NCI-H2196 (cell line): Measurements from ENCODE around the gene GALNT9.

Source experiments
- DNase-seq: peaks from one replicate; lab custom pipeline; 2025; ENCODE audit not compliant: unreplicated experiment; lab: John Stamatoyannopoulos, UW

Gene GALNT9

DNA sequence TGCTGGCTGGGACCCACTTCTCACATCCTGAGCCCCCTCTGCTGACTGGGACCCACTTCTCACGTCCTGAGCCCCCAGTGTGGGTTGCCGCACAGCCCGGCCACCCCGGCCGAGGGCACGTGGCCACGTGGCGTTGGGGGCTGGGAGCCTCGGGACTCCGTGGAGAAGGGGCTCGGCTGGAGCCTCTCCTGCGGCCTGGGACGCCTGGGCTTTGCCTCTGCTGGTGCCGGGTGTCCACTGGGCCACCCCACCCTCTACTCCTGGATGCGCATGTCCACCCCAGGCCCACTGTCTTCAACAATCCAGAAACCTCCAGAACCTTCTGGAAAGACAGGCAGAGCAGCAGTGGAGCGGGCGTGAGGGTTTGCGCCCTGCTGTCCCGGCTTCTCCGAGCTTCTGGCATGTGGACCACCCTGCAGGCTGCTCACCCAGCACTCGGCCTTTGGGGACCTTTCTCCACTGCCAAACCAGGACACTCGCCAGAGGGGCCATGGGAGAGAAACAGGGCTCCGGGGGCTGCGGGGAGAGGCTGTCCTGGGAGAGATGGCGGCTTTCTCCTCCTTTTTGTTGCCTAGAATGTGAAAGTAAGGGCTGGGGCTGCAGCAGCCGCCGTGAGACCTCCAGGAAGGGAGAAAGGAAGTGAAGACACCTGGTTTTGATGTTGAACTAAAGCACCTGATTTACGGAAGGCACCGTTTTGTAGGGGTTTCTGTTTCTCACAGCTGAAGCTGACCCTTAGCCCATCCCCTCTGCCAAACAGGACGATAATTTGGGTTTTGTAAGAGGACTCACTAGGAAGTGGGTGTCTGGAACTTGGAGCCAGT is 155.2 kb downstream of the GALNT9 start:
- no peak for DNase-seq

DNA sequence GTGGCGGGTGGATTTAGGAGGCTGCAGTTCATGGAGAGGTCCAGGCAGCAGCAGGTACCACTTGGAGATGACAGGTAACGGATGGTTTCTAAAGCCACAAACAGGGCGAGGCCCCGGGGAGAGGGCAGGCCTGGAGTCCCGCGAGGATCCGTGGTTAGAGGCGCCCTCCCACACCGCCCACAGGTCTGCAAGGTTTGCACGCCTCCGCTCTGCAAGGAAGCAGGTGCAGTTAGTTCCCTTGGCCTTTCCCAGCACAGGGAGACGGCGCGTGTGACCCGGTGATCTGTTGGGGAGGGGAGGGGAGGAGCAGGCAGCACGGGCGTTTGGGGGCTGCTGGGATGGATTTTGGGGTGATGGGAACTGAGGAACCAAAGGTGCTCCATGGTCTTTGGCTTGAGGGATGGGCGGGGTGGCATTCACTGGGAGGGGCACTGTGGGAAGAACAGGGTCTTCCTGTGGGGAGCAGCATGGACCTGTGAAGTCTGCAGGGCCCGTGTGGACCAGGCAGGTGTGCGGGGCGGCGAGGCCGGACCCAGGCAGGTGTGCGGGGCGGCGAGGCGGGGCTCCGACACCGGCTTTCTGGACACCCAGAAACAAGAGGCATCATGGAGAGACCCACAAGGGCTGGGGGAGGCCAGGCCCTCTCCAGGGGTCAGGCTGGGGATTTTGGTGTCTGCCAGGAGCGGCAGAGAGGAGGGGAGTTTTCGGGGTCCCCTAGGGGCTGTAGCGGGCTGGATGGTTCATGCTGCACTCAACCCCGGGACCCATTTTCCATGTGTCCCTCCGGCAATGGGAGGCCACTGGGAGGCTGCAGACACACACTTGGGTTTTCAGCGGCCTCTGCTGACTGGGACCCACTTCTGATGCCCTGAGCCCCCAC is 156.0 kb downstream of the GALNT9 start:
- DNase-seq, result no peak

GRCh38 chr12:132172619-132173018 is 156.8 kb downstream of the GALNT9 start:
- no peak for DNase-seq

DNA sequence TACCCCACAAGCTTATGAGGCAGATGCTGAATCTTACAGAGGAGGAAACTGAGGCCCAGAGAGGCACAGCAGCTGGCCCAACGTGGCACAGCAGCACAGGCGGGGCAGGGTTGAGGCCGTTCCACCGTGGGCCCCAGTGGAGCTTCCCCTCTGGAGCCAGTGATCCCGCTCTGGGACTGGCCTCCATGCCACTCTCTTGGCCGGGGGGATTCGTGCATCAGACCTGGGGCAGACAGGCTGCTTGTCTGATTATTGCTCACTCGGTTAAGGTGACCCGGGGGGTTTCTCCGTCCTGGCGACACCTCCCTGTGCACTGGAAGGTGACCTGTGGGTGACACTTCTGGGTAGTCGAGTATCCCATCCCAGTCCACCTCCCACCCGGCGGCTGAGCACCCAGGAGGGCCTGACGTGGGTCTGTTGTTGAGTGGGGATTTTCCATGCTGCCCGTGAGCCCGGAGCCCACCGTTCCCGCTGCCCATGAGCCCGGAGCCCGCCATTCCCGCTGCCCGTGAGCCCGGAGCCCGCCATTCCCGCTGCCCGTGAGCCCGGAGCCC is 157.3 kb downstream of the GALNT9 start:
- DNase-seq, result no peak

GRCh38 chr12:132171293-132171967 is 158.0 kb downstream of the GALNT9 start:
- DNase-seq, result no peak

DNA sequence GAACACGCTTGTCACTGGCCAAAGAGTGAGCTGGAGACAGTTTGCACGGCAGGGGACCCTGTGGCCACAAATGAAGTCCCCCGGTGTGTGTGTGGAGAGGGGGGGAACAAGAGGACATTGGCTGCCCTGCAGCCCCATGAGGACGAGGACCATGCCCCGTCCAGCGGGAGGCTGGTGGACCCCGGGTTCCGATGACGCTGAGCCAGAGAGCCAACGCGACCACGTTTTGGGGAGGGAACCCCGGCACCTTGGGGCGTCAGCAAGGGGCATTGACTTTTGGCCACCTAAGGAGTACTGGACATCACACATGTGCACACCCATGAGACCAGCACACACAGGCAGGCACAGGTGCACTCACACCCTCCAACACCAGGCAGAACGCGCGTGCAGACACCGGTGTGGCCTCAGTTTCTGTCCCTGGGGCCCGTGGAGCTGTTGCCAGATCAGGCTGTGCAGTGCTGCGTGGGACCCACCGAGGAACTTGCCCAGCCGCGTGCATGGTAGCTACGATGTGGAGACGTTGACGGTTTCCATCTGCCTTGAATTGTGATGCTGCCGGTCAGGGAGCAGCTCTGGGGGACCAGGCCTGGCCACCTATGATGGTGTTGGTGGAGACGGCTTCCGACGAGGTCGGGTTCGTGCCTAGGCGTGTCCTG is 158.6 kb downstream of the GALNT9 start:
- DNase-seq, result no peak

GRCh38 chr12:132170094-132170636 is 159.2 kb downstream of the GALNT9 start:
- peak; percentile 77 for DNase-seq

GRCh38 chr12:132169376-132169775 is 160.0 kb downstream of the GALNT9 start:
- DNase-seq, result peak; percentile 62

DNA sequence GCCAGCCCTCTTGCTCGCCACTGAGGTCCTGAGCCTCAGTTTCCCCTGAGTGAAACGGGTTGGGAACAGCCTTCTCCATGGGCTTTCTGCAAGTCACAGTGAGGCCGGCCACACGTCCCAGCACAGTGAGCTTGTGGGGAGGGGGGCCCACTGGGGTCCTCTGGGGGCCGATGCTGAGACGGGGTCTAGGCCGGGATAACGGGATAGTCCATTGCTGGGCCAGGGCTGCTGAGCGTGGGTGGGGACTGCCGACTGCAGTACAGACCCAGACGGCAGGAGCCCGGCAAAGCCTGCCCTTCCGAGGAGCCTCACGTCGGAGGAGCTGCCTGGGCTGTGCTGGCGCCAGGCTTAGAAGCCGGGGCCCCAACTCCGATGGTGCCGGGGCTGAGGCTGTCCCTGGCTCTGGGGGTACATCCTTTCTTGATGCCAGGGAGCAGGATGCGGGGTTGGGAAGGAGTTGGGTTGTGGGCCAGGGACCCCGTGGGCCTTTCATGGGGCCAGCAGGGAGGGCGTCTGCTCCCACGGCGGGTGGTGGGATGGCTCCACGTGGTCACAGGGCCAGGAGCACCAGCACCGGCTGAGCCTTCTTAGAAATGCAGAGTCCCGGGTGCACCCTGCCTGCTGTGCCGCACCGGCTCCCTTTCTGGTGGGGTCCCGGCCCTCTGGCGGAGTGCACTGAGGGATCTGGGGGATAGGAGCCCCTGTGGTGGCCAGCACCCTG is 160.9 kb downstream of the GALNT9 start:
- no peak for DNase-seq

DNA sequence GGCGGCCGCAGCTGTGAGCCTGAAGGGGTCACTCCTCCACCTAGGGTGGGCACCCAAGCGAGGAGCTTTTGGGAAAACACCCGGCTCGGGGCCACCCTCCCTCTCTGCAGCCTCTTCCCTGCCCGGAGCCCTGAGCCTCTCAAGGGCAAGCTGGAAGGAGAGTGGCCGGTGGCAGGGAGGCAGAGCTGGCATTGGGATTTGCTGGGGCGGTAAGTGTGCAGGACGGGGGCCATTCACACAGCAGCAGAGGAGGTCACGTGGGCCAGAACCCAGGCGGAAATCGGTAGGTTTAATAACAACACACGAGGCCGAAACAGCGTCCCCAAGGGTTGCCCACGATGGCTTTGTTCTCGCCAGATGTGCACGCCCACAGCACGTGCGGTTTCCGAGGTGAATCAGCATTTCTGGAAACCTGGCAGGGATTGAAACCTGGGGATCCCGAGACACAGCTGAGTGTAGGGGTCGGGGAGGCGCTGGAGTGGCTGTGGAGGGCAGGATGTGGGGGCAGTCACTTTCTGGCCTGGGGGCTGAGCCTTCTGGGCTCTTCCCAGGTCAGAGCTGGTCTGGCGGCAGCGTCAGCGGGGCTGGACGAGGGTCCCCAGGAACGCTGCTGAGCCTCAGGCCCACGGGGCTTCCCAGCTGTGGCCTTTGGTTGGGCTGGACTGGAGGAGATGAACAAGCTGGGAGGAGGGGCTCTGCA is 161.6 kb downstream of the GALNT9 start:
- DNase-seq, result no peak

DNA sequence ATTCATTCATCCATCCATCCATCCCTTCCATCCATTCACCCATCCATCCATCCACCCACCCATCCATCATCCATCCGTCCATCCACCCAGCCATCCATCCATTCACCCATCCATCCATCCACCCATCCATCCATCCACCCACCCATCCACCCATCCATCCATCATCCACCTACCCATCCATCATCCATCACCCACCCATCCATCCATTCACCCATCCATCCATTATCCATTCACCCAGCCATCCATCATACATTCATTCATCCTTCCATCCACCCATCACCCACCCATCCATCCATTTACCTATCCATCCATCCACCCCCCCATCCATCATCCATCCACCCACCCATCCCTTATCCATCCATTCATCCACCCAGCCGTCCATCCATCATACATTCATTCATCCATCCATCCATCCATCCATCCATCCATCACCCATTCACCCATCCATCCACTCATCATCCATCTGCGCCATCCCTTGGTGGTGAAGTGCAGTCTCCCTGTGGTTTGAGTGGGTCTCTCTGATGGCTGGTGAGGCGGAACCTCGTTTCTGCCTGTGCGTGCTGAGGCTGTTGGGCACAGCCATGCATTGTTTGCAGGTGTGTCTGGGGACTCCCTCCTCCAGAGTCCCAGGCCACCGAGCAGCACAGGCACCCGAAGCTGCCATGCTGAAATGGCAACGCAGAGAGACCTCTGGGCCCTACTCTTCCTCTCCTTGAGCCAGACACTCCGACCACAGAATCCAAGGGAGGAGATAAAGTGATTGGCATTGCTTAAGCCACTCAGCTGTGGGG is 162.4 kb downstream of the GALNT9 start:
- no peak for DNase-seq

DNA sequence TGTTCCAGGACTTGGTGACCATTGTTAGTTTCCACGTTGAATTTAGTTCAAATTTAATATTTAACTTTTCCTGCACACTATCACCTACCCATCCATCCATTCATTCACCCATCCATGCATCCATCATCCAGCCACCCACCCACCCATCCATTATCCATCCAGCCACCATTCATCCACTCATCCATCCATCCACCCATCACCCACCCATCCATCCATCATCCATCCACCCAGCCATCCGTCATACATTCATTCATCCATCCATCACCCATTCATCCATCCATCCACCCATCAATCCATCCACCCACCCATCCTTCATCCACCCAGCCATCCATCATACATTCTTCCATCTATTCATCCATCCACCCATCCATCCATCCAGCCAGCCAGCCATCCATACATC is 163.3 kb downstream of the GALNT9 start:
- no peak for DNase-seq

DNA sequence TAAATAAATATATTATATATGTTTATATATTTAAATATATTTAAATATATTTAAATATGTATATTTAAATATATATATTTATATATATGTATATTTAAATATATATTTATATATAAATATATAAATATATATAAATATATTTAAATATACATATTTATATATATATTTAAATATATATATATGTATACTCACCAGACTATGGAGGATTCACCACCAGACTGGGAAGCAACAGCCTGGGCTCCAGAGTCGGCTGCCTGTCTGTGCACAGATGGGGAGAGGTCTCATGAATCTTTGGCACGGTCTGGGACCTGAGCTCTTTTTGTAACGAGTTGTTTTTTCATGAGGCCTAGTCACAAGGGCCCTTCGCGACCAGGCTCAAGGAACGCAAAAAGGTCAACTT is 163.8 kb downstream of the GALNT9 start:
- no peak for DNase-seq

DNA sequence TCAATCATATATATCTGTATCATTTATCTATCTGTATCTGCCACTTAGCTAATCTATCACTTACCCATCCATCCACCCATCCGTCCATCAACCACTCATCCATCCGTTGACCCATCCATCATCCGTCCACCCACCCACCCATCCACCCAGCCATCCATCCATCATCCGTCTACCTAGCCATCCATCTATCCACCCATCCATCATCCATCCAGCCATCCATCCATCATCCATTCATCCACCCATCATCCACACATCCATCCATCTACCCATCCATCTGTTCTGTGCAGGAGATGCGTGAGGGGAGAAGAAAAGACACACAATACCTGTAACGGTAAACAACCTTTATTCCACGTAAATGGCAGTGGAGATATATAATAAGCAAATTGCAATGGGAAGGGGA is 165.0 kb downstream of the GALNT9 start:
- DNase-seq, result no peak

DNA sequence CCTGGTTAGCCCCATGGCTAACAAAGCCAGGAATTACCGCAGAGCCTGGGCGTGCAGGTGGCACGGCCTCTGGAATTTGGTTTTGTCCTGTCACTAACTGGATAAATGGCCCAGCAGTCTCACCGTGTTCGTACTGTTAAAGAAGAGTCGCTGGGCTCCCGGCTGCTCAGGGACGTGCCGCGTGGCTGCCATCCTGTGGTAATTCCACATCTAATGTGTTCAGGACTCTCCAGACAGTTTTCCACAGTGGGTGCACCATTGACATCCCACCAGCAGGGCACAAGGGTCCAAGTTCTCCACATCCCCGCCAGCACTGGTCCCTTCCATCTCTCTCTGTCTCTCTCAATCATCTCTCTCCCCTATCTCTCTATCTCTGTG is 165.5 kb downstream of the GALNT9 start:
- no peak for DNase-seq

DNA sequence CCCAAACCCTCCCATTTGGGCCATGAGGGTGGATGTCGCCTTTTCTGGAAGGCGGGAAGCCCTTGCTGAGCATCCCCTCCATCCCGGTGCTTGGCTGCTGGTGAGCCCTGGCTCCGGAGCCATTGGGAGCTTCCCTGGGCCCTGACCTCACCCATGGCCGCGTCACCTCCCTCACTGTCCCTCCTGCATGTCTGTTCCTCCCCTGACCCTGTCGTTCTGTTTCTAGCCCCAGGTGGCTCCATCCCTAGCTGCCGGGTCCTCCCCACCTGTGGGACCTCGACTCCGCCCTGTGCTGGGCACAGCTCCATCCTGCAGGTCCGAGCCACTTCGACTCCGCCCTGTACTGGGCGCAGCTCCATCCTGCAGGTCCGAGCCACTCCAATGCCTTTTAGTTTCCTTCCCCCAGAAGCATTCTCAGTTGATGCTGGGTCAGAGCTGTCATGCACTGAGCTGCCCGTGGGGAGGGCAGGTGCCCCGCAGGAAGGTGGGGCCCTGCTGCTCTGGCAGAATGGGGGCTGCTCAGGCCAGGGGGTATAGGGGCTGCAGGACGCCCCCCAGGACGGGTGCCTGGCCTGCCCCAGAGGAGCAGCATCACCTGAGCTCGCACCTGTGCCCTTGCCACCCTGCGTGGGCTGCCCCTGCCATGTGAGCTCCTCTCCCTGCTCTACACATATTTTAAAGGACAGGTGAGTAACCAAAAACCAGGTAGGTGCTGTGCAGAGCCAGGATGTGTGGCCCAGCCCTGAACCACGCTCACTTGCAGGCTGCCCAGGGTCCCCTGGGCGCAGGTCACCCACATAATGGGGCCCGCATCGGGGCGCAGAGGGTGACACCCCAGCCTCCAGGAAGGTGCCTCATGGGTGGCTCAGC is 166.1 kb downstream of the GALNT9 start:
- DNase-seq, result peak; percentile 73

DNA sequence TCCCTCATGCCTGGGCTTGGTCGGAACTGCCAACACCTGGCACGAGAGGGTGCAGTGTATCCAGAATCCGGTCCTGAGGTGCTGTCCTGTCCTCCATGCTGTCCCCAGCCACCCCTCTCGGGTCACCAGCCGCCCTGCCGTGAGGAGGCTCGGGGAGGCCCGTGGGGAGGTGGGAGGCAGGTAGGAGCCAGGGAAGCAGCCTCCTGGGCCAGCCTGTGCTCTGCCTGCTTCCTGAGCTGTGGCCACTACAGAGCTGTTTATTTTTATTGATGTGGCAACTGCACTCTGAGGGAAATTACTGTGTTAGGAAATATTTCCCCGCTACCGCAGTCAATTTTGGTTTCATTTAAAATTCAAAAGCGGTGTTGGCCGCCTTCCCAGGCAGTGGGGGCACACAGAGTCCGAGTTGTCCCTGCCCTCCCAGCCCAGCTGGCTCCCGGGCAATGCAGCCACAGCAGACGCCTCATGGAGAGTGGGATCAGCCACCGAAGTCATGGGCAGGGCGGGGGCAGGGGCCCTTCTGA is 166.8 kb downstream of the GALNT9 start:
- DNase-seq, result peak; percentile 69
